HepG2 (cell line): ENCODE measurements around the gene MTX1. TPM values are rescaled to one million over a fixed set of nuclear protein-coding genes. Genes with fewer than 3 reads are reported as not detected.

Experiments
- ARID2 ChIP-seq: sonication (generic); formaldehyde crosslinking; IDR thresholded peaks from 2 replicates; pipeline ENCODE4 v1.8.1; 2022; ENCODE audit warnings: mild to moderate bottlenecking, missing genetic modification reagents, borderline replicate concordance
- ATAD3A ChIP-seq: sonication (generic); formaldehyde crosslinking; IDR thresholded peaks from 2 replicates; pipeline ENCODE4 v1.4.0; 2020; ENCODE audit warnings: missing genetic modification reagents
- CEBPG ChIP-seq: IDR thresholded peaks from 2 replicates; pipeline ENCODE4 v1.6.1; 2016
- FOXA1 ChIP-seq, 2 experiments: fragments of 450-650 bp in 1 of 2; sonication (generic) in 1 of 2; formaldehyde crosslinking in 1 of 2; IDR thresholded peaks; 2 replicates each; pipeline versions ENCODE4 v1.4.0 to v1.6.1; 2016 to 2020; ENCODE audit warnings: missing genetic modification reagents in 1 of 2
- GABPA ChIP-seq, 2 experiments: IDR thresholded peaks; 2 replicates each; pipeline ENCODE4 v1.6.1; 2011 to 2016; ENCODE audit warnings: low read depth in 2 of 2, low read length in 1 of 2, missing biosample characterization in 1 of 2, missing genetic modification characterization in 1 of 2
- HES4 ChIP-seq: sonication (generic); formaldehyde crosslinking; IDR thresholded peaks from 2 replicates; pipeline ENCODE4 v1.9.0; 2021; ENCODE audit warnings: mild to moderate bottlenecking, missing genetic modification reagents, borderline replicate concordance
- LRRFIP1 ChIP-seq: sonication (generic); formaldehyde crosslinking; conservative IDR thresholded peaks from 2 replicates; pipeline ENCODE4 v1.4.0; 2020; ENCODE audit warnings: missing genetic modification reagents
- MAFK ChIP-seq, 2 experiments: IDR thresholded peaks in 1 of 2; conservative IDR thresholded peaks in 1 of 2; 2 replicates each; pipeline ENCODE4 v1.6.1; 2011; ENCODE audit warnings: improper control_type of control experiment in 2 of 2, low read length in 2 of 2
- MBD4 ChIP-seq: IDR thresholded peaks from 2 replicates; pipeline ENCODE4 v1.6.1; 2012; ENCODE audit warnings: low read length, inconsistent platforms, borderline replicate concordance
- MBNL3 ChIP-seq: fragments of 250-450 bp; sonication (Bioruptor Pico); conservative IDR thresholded peaks from 2 replicates; pipeline ENCODE4 v1.8.0; 2022; ENCODE audit warnings: mild to moderate bottlenecking, inconsistent platforms
- MTA1 ChIP-seq: sonication (generic); formaldehyde crosslinking; IDR thresholded peaks from 2 replicates; pipeline ENCODE4 v1.4.0; 2020; ENCODE audit warnings: missing genetic modification reagents, mild to moderate bottlenecking, borderline replicate concordance
- NRL ChIP-seq: sonication (generic); formaldehyde crosslinking; IDR thresholded peaks from 2 replicates; pipeline ENCODE4 v1.5.0; 2020; ENCODE audit warnings: missing genetic modification reagents, mild to moderate bottlenecking, moderate library complexity, borderline replicate concordance
- POLR2AphosphoS2 ChIP-seq: IDR thresholded peaks from 2 replicates; pipeline ENCODE4 v1.6.1; 2011; ENCODE audit warnings: low read depth, low read length, improper control_type of control experiment
- PREB ChIP-seq: sonication (generic); formaldehyde crosslinking; IDR thresholded peaks from 2 replicates; pipeline ENCODE4 v1.4.0; 2020; ENCODE audit warnings: missing genetic modification reagents
- PRPF4 ChIP-seq: fragments of 200-400 bp; formaldehyde crosslinking; IDR thresholded peaks from 2 replicates; pipeline ENCODE4 v1.6.1; 2016; ENCODE audit warnings: low read length, low read depth; ENCODE audit not compliant: poor library complexity, severe bottlenecking
- TIGD3 ChIP-seq: sonication (generic); formaldehyde crosslinking; IDR thresholded peaks from 2 replicates; pipeline ENCODE4 v1.5.1; 2020; ENCODE audit warnings: mild to moderate bottlenecking, missing genetic modification reagents, borderline replicate concordance
- ZC3H13 ChIP-seq: sonication (generic); formaldehyde crosslinking; IDR thresholded peaks from 2 replicates; pipeline ENCODE4 v1.8.1; 2023; ENCODE audit warnings: mild to moderate bottlenecking, missing genetic modification reagents, moderate library complexity
- ZIK1 ChIP-seq: sonication (generic); formaldehyde crosslinking; IDR thresholded peaks from 2 replicates; pipeline ENCODE4 v1.5.0; 2020; ENCODE audit warnings: mild to moderate bottlenecking, low read depth, missing genetic modification reagents, borderline replicate concordance
- ZNF30 ChIP-seq: sonication (generic); formaldehyde crosslinking; IDR thresholded peaks from 2 replicates; pipeline ENCODE4 v1.5.0; 2020; ENCODE audit warnings: mild to moderate bottlenecking, missing genetic modification reagents
- ZNF451 ChIP-seq: sonication (generic); formaldehyde crosslinking; IDR thresholded peaks from 2 replicates; pipeline ENCODE4 v1.5.0; 2020; ENCODE audit warnings: mild to moderate bottlenecking, missing genetic modification reagents
- ZNF496 ChIP-seq: sonication (generic); formaldehyde crosslinking; IDR thresholded peaks from 2 replicates; pipeline ENCODE4 v1.8.1; 2023; ENCODE audit warnings: mild to moderate bottlenecking, moderate library complexity, missing genetic modification reagents; ENCODE audit not compliant: insufficient replicate concordance
- ZNF557 ChIP-seq: sonication (generic); formaldehyde crosslinking; IDR thresholded peaks from 2 replicates; pipeline ENCODE4 v1.4.0; 2020; ENCODE audit warnings: missing genetic modification reagents
- ZNF674 ChIP-seq: sonication (generic); formaldehyde crosslinking; IDR thresholded peaks from 2 replicates; pipeline ENCODE4 v1.5.0; 2020; ENCODE audit warnings: low read depth, mild to moderate bottlenecking, missing genetic modification reagents
- ZNF772 ChIP-seq: sonication (generic); formaldehyde crosslinking; IDR thresholded peaks from 2 replicates; pipeline ENCODE4 v1.5.0; 2020; ENCODE audit warnings: mild to moderate bottlenecking, missing genetic modification reagents
- ZNF777 ChIP-seq: sonication (generic); formaldehyde crosslinking; IDR thresholded peaks from 2 replicates; pipeline ENCODE4 v1.4.0; 2020; ENCODE audit warnings: missing genetic modification reagents
- polyA plus RNA-seq, 8 experiments: library from polyadenylated mRNA; depleted of rRNA in 3 of 8; stranded (reverse) in 7 of 8; unstranded in 1 of 8; fragments of >200 nt; fragmentation: Illumina TruSeq in 4 of 8; extraction: Trizol in 4 of 8; gene quantifications; 2 replicates each; pipeline versions ENCODE4 v1.2.1 to v1.2.3, GENCODE V29; 2011 to 2016; ENCODE audit warnings: low read depth in 4 of 8, missing spikeins in 1 of 8, mixed read lengths in 1 of 8; ENCODE audit not compliant: insufficient read depth in 1 of 8
- total RNA-seq, 5 experiments: library from RNA; depleted of rRNA; stranded (reverse); fragments of >200 nt; fragmentation: Illumina TruSeq; extraction: Trizol; gene quantifications; 2 replicates each; pipeline ENCODE4 v1.2.3, GENCODE V29; 2016; ENCODE audit warnings: low read depth in 1 of 5

Gene MTX1
- total and polyA plus RNA-seq, 2 of the 13 experiments (the other 11 are each of a cell fraction or from before 2014, with no cell fraction given) = 64.5 to 72.6 TPM

DNA sequence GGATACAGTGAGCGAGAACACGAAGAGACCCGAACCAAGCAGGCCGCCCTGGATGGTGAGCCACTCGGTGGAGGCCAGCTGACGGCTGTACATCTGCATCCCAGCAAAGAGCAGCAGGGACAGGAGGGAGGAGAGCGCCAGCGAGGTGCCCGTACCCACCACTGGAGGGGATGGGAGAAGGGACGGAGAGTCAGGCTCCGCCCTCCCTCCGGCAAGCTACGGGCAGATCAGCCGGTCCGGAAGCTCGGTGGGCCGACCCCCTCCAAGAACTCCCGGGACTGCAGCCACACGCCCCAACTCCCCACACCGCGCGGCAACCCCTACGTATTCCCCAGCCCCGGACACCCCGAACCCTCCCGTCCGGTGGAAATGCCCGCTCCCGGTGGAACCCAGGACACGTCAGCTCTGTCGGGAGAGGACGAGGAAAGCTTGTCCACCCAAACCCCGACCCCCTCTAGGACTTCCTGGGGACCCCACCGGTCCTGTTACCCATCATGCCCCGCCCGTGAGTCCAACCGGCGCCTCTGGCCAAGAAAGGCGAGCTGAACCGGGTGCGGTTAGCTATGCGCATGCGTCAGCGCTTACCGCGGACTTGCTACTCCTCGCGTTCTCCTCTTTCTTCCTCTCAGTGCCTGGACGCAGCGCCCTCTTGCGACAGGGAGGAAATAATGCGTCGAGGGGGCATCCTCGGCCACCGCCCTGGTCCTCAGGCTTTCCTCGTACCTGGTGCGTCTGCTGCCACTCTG lies 35.6 kb upstream of the MTX1 start, which contains the start of gene KRTCAP2 (continued):
- TF ChIP-seq PREB (CRISPR knock-in tag) = no peak
- TF ChIP-seq NRL = no peak
- TF ChIP-seq MAFK (conservative IDR thresholded peaks at IDR 0.05 in 1 of 2, IDR thresholded peaks at IDR 0.05 in 1 of 2; ENCODE audit: low read length in 2 of 2) = no peak
- no peak for TF ChIP-seq MBD4
- no peak for TF ChIP-seq ZNF674 (CRISPR knock-in tag)
- peak; percentile 77 for TF ChIP-seq ZNF772 (CRISPR knock-in tag)
- TF ChIP-seq GABPA (IDR thresholded peaks at IDR 0.05; ENCODE audit: low read depth, low read length) = peak; percentile 47; the same call in 1 of the 2 replicates
- TF ChIP-seq GABPA (CRISPR knock-in tag; IDR thresholded peaks at IDR 0.05; ENCODE audit: low read depth) = peak; percentile 89
- no peak for TF ChIP-seq MBNL3 (CRISPR knock-in tag)
- TF ChIP-seq ZNF30 (CRISPR knock-in tag) = no peak
- TF ChIP-seq ZIK1 (CRISPR knock-in tag) = no peak
- TF ChIP-seq TIGD3 = no peak
- TF ChIP-seq HES4 (CRISPR knock-in tag) = peak; percentile 69; the same call in 1 of the 2 replicates
- TF ChIP-seq CEBPG = peak; percentile 61
- no peak for TF ChIP-seq LRRFIP1 (CRISPR knock-in tag)
- TF ChIP-seq ARID2 (CRISPR knock-in tag) = no peak
- no peak for TF ChIP-seq PRPF4
- no peak; the same call in 1 of the 2 replicates for TF ChIP-seq ZNF777 (CRISPR knock-in tag)
- TF ChIP-seq ZNF557 = no peak
- TF ChIP-seq ZNF451 (CRISPR knock-in tag) = peak; percentile 75
- TF ChIP-seq POLR2AphosphoS2 = no peak
- peak; percentile 31; the same call in 1 of the 2 replicates for TF ChIP-seq MTA1 (CRISPR knock-in tag)
- no peak for TF ChIP-seq FOXA1 (IDR thresholded peaks at IDR 0.05)
- TF ChIP-seq FOXA1 (CRISPR knock-in tag; IDR thresholded peaks at IDR 0.05) = no peak
- TF ChIP-seq ZNF496 (CRISPR knock-in tag) = no peak
- no peak for TF ChIP-seq ATAD3A (CRISPR knock-in tag)
- TF ChIP-seq ZC3H13 (CRISPR knock-in tag) = no peak
